SK-N-MC (cell line): Measurements from ENCODE around the gene BAHCC1.

ENCODE experiments used
- DNase-seq: peaks from one replicate; pipeline ENCODE4 v3.0.0-alpha.2; 2011; ENCODE audit warnings: low read depth, low spot score
- H3K27ac ChIP-seq: fragments of 200-600 bp; sonication (generic); 2 replicates; pipeline ENCODE4 v1.5.1; 2016; ENCODE audit warnings: mixed run types
- H3K36me3 ChIP-seq: fragments of 200-600 bp; sonication (generic); 2 replicates; pipeline ENCODE4 v1.6.1; 2017; ENCODE audit warnings: antibody characterized with exemption, low read length, mixed read lengths; ENCODE audit not compliant: insufficient read depth
- H3K4me3 ChIP-seq: fragments of 200-600 bp; sonication (generic); 2 replicates; pipeline ENCODE4 v1.5.1; 2016
- H3K9ac ChIP-seq: fragments of 200-600 bp; sonication (generic); 2 replicates; pipeline ENCODE4 v1.8.0; 2017; ENCODE audit warnings: mixed run types, mixed read lengths; ENCODE audit not compliant: insufficient read length
- H3K9me3 ChIP-seq: fragments of 200-600 bp; sonication (generic); 2 replicates; pipeline ENCODE4 v1.6.1; 2017; ENCODE audit warnings: low read depth, mild to moderate bottlenecking, antibody characterized with exemption, low read length, moderate library complexity, mixed read lengths
- EZH2 ChIP-seq: fragments of 200-600 bp; sonication (generic); IDR thresholded peaks from one replicate; pipeline ENCODE4 v1.6.1; 2017; ENCODE audit warnings: antibody characterized with exemption
- FOXP2 ChIP-seq: optimal IDR thresholded peaks from 2 replicates; pipeline ENCODE3; 2011; ENCODE audit warnings: mild to moderate bottlenecking, moderate library complexity; ENCODE audit not compliant: insufficient read depth; ENCODE audit errors: extremely low read length, control extremely low read depth
- POLR2AphosphoS5 ChIP-seq: IDR thresholded peaks from 2 replicates; pipeline ENCODE4 v1.6.1; 2012; ENCODE audit warnings: mild to moderate bottlenecking, low read depth, low read length, borderline replicate concordance

BAHCC1 gene

DNA sequence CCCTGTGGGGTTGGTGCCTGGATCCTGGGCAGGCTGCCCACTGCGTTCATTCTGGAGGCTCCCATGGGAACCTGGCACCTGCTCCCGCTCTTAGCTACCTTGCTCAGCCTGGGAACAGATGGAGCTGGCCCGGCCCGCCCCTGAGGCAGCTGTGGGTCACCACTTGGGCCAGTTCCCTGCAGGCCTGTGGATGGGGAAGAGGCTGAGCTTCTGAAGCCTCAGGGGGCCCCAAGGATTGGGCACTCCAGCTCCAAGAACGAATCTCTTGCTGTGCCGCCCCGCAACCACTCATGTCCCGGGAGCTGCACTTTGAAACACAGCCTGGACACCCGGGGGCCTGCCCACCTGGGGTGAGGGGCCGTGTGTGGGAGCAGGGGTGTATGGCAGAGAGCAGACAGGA is 37.7 kb downstream of the BAHCC1 start:
- no peak overlapping the region for H3K4me3 ChIP-seq
- H3K27ac ChIP-seq = no peak overlapping the region
- H3K9me3 ChIP-seq = no peaks in the 10 kb centered on the region
- no peak for DNase-seq
- H3K9ac ChIP-seq = no peak overlapping the region
- no peaks in the 10 kb centered on the region; the same call in 1 of the 2 replicates for H3K36me3 ChIP-seq
- TF ChIP-seq FOXP2 (no peak), POLR2AphosphoS5 (no peak), EZH2 (no peak)

DNA sequence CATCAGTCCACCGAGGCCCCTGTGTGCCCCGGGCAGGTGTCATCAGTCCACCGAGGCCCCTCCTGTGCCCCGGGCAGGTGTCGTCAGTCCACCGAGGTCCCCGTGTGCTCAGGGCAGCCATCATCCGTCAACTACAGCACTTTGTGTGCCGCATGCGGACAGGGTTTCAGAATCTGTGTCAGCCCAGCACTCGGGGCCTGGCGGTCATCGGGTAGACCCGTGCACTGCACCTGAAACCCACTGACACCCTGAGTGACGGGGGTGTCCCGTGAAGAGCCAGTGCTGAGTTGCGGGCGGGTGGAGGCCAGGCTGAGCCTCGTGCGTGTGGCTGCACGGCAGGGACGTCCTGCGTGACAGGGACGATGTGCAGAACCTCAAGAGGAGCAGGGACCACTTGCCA is 38.4 kb downstream of the BAHCC1 start:
- no peak for TF ChIP-seq POLR2AphosphoS5
- no peak for TF ChIP-seq EZH2
- TF ChIP-seq FOXP2 = no peak
- no peak overlapping the region for H3K4me3 ChIP-seq

DNA sequence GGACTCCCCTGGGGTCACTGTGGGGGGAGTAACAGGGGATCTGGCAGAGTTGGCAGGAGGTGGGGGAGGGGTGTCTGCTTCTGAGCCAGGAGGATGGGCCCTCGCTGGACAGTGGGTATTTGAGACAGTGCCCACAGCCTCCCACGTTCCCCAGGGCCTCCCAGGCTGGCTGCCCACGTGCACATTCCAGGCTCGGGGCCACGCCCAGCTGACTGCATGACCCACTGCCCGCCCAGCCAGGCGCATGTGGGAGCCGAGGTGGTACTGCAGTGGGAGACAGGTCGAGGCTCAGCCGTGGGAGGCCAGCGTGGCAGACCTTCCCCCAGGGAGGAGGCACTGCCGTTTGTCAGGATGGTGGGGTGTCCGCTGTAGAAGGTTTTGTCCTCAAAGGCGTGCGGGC is 38.8 kb downstream of the BAHCC1 start:
- no peak overlapping the region for H3K9ac ChIP-seq
- H3K4me3 ChIP-seq = no peak overlapping the region
- no peak for TF ChIP-seq POLR2AphosphoS5
- no peak for TF ChIP-seq EZH2
- TF ChIP-seq FOXP2 = no peak
- no peaks in the 10 kb centered on the region for H3K9me3 ChIP-seq
- no peak for DNase-seq
- H3K27ac ChIP-seq = no peak overlapping the region
- no peaks in the 10 kb centered on the region for H3K36me3 ChIP-seq

More for the DNA sequence above, 38.4 kb downstream of the BAHCC1 start:
- Histone ChIP-seq H3K9ac (no peak overlapping the region), H3K9me3 (no peaks in the 10 kb centered on the region), H3K36me3 (no peaks in the 10 kb centered on the region), H3K27ac (no peak overlapping the region)
- no peak for DNase-seq

DNA sequence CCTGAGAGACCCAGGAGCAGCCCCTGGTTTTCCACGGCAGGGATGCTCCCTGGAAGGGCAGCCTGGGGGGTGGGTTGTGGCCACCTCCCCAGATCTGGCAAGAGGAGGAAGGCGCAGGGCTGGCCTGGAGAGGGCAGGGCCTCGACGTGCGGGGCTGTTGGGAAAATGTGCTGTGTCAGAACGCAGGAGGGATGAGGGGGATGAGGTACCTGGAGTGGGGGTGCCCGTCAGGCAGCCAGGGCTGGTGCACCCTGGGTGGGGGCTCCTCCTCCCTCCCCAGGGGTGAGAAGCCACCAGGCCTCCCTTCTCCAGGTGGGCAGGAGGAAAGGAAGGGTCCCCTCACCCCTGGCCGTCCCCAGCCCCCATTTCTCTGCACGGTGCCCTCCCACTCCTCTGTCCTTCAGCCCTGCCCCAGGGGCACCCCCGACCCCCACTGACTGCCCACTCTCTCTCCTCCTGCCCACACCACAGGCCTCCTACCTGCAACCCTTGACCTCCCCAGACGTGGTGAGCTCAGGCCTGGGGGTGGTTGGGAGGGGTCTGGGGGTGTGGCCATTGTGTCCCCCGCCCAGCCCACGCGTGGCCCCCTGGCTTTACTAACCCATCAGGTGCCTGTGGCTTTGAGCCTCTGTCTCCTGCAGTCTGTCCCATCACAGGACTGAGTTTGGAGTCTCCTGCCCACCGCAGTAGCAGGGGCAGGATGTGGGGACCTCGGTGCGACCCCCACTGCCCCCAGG is 39.6 kb downstream of the BAHCC1 start:
- Histone ChIP-seq H3K9ac (no peak overlapping the region), H3K27ac (no peak overlapping the region), H3K4me3 (no peak overlapping the region), H3K36me3 (no peaks in the 10 kb centered on the region), H3K9me3 (no peaks in the 10 kb centered on the region)
- no peak for TF ChIP-seq EZH2
- DNase-seq = no peak

DNA sequence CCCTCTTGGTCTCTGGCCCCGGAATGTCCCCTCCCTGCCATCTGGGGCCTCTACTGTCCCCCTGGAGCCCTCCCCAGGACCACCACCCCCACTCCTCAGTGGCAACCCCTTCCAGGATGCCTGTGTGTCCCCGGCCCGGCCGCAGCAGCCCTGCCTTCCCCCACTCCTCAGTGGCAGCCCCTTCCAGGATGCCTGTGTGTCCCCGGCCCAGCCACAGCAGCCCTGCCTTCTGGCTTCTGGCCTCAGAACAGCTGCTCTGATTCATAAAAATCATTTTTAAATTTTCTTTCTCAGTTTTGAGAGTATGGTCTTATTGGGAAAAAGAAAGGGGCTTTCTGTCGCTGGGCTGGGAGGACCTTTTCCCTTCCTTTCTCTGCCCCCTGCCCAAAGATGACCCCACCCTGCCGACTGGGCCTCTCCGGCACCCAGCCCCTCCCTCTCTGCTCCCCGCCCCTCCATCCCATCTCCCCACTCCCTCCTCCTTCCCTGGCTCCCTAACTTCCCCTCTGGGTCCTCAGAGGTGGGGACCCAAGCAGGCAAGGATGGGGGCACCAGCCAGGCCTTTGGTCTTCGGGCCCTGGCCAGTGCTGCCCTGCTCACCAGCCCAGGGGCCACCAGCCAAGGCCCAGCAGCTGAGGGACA is 40.5 kb downstream of the BAHCC1 start:
- H3K36me3 ChIP-seq = no peaks in the 10 kb centered on the region
- no peak overlapping the region for H3K9ac ChIP-seq
- TF ChIP-seq POLR2AphosphoS5 = no peak
- no peak for TF ChIP-seq EZH2
- no peak for TF ChIP-seq FOXP2
- no peak for DNase-seq
- no peaks in the 10 kb centered on the region for H3K9me3 ChIP-seq
- H3K4me3 ChIP-seq = no peak overlapping the region
- H3K27ac ChIP-seq = no peak overlapping the region

DNA sequence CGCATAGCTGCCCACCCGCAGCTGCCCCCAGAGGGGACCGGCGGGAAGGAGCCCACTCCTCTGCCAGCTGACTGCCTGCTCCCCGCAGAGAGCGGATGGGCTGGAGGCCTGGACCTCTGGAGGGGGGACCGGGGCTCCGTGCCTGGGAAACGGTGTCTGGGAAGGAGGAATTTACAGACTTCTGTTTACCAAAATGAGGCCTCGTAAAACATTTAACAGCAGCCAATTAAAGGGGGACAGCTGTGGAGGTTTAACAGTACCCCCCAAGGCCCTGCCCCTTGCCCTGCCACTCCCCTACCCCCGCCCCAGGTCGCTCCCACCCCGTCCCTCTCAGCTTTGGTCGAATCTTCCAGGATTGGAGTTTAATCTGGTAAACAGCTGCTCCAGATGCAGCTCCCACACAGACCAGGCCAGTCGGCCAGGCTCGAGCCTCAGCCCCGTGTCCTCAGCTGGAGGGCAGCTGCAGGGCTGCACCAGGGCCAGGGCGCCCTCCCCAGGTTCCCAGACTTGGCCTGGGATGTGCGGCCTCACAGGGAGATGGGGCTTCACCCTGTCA is 41.1 kb downstream of the BAHCC1 start:
- no peak overlapping the region for H3K4me3 ChIP-seq
- H3K36me3 ChIP-seq = no peaks in the 10 kb centered on the region
- no peak for DNase-seq
- no peak overlapping the region; the same call in 1 of the 2 replicates for H3K27ac ChIP-seq
- H3K9me3 ChIP-seq = no peaks in the 10 kb centered on the region
- TF ChIP-seq POLR2AphosphoS5 = no peak
- TF ChIP-seq FOXP2 = no peak
- no peak for TF ChIP-seq EZH2
- H3K9ac ChIP-seq = no peak overlapping the region

DNA sequence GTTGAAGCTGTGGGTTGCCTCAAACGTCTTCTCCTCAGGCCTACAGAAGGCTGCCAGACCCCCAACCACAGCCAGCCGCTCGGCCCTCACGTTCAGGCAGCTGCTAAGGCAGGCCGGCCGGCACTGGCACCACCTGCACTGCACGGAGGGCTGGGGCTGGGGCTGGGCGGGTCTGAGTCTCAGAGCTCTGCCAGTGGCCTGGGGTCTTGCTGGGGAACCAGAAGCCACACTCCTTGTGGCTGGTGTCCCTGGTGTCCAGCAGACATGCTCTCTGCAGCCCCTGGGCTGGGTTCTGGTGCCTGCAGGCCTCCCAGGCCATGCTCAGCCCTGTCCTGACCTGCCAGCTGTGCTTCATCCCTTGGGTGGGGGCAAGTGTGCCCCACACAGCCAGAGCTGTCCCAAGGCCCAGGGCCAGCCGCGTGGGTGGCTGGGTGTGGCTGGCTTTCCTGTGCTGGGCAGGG is 42.0 kb downstream of the BAHCC1 start:
- Histone ChIP-seq H3K9ac (no peak overlapping the region), H3K4me3 (no peak overlapping the region), H3K27ac (no peak overlapping the region), H3K36me3 (no peaks in the 10 kb centered on the region; the same call in 1 of the 2 replicates), H3K9me3 (no peaks in the 10 kb centered on the region)
- DNase-seq = no peak
- no peak for TF ChIP-seq POLR2AphosphoS5

DNA sequence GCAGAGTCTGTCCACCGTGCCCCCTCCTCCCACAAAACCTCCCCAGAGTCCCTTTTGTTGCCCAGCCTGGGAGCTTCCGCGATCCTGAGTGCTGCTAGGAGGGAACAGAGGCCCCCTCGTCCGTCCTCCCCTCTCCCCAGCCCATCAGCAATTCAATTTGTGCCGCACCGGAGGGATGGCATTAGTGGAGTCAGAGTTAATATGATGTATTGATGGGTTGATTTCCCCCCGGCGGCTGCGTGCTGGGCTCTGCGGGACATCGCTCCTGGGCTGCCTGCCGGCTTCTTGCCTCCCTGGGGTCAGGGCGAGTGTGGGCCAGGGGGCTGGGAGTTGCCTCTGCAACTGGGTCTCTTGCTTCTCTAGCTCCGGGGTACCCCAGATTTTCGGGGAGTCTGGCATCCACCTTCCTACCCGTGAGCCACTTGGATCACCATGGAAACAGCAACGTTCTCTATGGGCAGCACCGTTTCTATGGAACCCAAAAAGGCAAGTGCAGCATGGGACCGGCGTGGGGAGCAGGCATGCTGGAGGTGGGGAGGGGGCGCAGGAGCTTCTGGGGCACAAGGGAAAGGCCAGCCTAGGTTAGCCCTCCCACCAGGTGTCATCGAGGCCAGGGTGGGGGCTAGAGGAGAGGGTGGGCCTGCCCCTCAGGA is 42.9 kb downstream of the BAHCC1 start:
- no peak overlapping the region for H3K9ac ChIP-seq
- TF ChIP-seq EZH2 (no peak), POLR2AphosphoS5 (no peak), FOXP2 (no peak)
- H3K27ac ChIP-seq = no peak overlapping the region

More for the DNA sequence above, 42.9 kb downstream of the BAHCC1 start:
- Histone ChIP-seq H3K9me3 (no peaks in the 10 kb centered on the region), H3K36me3 (no peaks in the 10 kb centered on the region; the same call in 1 of the 2 replicates), H3K4me3 (no peak overlapping the region)
- no peak for DNase-seq
